GM21723 (cell line): ENCODE data around the gene IMMP1L.
A peak's percentile ranks its signal among the peaks of the same experiment; 100 is the strongest.

Experiments used
- ATAC-seq: cut with Tn5 transposase; IDR thresholded peaks from one replicate; pipeline ENCODE4 v1.9.1; 2021; ENCODE audit warnings: mild to moderate bottlenecking, moderate library complexity; ENCODE audit not compliant: unreplicated experiment

Gene IMMP1L

DNA sequence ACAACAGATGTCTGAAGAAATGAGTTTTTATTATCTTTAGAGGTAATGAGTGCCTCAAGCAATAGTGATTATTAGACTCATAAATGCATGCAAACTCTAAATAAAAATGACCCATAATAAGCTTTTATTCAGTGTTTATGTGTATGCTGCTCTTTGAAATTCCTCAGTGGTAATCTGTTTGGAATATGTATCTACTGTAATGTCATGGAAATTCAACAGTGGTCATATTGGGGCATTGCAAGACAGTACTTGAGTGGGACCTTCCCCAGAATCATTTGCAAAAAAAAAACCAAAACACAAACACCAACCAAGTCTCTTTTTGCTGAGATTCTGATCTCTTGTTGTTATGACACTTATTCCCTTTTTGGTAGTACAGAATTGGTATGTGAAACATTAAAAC is 104.8 kb downstream of the IMMP1L start:
- ATAC-seq = no peak

DNA sequence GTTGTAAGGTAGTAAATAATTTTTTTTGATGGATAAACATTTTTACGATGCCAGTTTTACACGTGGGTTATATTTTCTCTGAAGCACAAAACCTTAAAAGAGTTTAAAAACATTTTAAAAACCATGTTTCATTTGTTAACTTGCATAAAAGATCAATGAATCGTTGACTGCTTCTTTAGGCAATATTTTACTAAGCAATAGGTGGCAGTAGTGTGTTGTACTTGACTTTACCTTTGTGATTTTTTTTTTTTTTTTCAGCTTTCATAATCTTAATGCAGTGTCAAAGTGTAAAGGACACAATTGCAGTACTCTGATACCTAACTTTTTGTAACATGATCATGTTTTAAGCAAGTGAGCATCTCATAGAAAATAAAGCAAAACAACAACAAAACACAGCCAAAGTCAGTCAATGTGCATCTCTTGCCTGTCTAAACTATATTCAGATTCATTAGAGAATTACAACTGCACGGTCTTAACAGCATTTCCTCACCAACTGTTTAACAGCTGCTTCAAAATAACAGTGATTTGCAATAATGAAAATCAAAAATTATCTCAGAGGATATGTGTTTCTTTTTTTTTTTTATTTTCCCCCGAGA is 112.1 kb downstream of the IMMP1L start:
- ATAC-seq = peak; percentile 69

DNA sequence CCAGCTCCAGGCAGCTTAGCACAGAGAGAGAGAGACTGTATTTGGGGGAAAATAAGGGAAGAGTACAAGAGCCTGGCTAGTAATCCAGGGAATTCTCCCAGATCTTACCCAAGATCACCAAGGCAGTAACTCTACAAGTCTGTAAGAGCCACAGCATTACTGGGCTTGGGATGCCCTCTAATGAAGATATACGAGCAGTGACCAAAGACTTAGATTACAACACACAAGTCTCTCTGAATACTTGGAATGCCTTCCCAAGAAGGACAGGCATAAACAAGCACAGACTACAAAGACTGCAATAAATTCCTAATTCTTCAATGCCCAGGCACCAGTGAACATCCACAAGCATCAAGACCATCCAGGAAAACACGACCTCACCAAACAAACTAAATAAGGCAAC is 122.0 kb downstream of the IMMP1L start:
- no peak for ATAC-seq

DNA sequence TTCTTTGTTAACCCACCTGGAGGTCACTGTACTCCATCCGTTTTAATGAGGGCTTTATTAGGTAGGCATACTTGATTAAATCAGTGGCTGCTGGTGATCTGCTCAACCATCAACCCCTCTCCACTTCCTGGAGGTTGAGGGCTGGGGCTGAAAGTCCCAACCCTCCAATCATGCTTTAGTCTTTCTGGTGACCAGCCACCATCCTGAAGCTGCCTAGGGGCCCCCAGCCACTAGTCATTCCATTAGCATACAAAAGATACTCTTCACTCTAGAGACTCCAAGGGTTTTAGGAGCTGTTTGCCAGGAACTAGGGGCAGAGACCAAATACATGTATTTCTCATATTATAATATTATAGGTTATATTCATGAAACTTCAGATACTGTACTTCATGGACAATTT is 126.3 kb downstream of the IMMP1L start:
- ATAC-seq = no peak
